Glomerular endothelial cell (primary cell): ENCODE results near the gene EPC1. TPM values are rescaled to one million over a fixed set of nuclear protein-coding genes. Genes with fewer than 3 reads are reported as not detected.
"Not testable (repeated sequence)": the region's sequence is repeated elsewhere in the genome, so short reads cannot be mapped to it uniquely, and the experiment has no call there.

Experiments used
- DNase-seq: peaks from one replicate; pipeline ENCODE4 v3.0.0-alpha.2; 2011; ENCODE audit warnings: low read depth, low spot score; ENCODE audit errors: extremely low read depth
- total RNA-seq: library from RNA; depleted of rRNA; stranded (reverse); fragments of >200 nt; gene quantifications from 2 replicates; pipeline ENCODE4 v1.2.3, GENCODE V29; 2015

EPC1 gene
- total RNA-seq, 1 donor from 2014 or later: 24.9 TPM

DNA sequence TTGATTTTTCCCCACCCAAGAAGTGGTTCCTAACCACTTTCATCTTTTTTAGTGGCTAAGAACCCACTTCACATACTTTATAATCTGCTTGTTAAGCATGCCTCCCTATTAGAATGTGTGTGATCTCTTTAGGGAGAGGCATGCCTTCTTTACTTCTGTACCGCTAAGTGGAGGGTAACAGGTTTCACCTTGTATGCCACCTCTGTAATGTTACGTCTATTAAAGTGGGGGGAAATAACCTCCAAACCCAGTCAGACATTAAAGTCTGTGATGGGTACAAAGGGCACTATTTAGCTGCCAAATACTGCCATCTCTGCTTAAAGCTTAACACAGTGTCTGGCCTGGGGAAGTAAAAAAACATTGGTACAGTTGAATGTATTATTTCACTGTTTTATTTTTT, 51.9 kb downstream of the EPC1 start:
- no peak for DNase-seq

DNA sequence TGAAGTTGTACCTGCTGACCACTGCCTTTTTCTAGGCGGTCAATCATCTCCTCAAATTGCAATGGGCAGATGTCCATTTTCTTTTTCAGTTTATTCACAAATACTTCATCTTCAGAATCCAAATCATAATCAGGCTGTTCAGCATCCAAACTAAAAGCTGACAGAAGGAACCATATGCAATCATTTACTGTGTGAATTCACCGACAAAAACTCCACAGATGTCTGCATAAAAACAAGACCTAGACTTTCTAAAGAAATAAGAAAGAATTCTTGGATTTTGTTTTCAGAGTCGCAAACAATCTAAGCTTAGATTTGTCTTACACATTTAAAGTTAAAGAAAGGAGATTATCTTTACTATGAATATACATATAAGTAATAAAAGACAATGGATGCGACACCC, 53.4 kb downstream of the EPC1 start:
- DNase-seq: no peak

DNA sequence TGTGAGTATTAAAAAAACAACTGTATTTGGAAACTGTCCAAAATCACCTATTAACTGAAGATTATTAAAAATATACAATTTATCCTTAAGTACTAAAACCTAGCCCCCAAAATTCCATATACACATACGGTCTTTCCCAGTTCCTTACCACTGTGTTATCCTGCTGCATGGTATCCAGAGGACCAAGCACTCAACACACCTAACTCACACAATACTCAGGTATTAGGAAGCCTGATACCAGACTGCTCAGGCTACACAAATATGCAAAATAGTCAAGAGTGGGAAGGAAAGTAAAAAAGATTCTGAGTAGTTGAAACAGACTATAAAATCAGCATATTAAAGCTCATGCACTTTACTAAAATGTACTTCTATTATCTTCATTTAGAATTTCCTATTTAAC, 67.2 kb downstream of the EPC1 start:
- no peak for DNase-seq

DNA sequence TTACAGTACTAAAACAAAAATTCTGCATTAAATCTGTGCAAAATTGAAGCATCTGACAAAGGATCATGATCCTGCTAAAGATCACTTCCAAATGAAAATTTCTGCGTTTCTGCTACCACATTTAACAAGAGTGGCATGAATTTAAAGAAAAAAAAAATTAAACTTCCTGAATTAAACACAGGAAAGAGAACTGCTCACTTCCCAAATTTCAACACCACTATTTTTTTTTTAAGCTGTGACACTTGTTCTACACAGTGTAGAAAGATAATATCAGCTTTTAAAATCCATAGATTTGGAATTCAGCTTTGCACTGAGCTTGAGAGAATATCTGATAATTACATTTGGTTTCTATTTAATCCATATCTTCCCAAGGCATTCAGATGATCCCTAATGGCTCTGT, 73.6 kb downstream of the EPC1 start:
- no peak for DNase-seq

DNA sequence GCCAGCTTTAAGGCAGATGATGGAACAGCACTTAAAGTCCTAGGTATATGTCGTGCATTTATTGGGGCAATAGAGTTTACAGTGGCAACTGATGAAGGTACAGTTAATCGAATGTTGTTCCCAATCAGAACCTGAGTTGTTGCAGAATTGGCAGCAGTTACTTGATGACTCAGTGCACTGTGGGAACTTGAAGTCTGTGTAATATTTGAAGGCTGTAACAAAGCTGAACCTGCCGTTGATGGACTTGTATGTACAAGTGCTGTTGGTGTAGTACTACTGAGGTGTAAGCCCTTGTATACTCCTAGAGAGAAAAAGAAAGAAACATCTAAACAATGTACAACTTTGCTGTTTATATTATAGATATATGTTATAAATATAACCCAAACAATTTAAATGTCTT, 75.3 kb downstream of the EPC1 start:
- DNase-seq: no peak

DNA sequence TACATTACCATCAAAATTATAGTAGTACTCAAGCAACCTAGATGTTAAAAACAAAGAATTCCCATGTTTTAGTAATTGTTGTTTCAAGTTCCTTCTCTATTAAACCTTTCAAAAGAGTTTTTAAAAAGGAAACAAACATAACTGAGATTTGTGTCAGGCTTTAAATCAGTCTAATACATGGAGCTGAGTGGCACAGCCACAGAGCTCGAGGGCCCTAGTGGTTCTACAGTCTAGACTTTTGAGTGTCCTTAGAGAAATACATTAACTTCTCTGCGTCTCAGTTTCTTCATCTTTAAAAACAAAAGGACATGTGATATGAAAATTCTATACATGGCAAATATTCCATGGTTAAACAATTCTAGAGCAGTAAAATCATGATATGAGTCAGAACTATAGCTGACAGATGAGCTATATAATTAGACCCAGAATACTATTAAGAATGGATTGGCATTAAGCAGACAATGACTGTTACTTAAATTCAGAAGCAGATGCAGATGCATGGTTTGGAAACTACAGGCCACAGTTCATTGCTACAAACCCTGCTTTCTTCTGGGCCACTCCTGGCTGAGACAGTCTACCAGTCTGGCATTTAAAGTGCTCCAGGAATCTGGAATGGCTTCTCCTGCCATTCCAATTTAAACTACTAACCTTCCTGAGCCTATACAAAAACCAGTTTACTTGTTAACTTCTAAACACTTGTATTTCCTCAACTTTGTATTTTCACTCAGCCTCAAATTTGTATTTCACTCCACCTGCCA, 77.4 kb downstream of the EPC1 start:
- no peak for DNase-seq

DNA sequence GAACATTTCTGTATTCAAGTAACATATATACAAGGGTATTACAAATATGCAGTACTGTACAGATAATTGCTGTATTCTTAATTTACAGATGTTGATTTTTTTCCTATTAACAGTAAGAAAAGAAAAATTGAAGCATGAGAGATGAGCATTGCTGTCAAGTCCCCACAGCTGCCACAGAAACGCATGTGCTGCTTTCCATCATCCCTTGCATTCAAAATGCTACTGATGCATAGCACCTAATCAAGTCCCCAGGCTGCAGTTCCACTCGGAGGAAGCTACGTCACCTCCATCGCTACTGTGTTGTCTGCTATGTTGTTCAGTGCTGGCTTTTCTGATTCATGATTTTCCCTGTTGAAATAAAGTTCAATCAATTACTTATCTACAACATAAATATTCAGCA, 78.2 kb downstream of the EPC1 start:
- DNase-seq: no peak

DNA sequence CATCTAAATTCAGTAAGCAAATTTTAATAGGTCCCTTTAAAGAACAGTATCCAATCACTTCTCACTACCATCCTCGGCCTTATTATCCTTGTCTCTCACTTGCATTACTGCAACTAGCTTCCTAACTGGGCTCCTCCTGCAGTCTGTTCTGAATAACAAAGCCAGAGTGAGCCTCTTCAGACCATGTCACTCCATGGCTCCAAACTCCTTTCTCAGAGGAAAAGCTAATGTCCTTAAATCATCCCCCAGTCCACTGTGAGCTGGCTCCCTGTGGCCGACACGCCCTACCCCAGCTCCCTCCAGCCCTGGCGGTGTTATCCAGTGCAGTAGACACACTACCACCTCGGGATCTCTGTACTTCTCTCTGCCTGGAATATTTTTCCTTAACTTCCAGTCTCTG, 80.0 kb downstream of the EPC1 start:
- no peak for DNase-seq

DNA sequence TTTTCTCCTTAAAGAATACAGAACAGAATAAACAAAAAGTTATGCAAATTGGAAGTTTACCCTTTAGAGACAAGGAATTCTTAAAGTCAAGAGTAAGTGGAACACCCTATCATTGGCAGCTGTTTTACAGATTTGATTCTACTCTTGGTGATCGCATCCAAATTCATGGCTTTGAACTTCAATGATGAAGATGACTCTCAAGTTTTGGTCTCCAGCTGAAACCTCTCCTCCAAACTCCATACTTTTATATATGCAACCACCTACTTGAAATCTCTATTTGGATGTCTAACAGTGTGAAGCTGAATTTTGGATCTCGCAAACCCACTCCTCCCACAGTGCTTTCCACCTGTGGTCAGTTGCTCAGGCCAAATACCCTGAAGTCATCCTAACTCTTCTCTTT, 80.4 kb downstream of the EPC1 start:
- DNase-seq: no peak

DNA sequence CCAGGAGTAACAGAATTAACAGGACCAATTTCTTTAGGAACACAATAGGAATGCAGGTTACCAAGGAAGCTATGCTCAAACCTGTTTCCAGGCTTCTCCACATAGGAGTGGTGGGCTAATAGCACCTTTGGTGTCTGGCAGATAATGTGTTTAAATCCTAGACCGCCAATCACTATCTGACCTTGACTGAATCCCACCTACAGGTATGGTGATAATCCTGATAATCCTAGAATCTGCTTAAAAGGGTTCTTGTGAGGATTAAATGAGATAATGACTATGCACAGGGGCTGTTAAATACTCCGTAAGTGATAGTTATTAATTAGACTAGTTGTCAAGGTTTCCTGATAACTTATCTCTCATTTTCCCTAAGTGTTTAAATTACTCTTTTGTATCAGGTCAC, 81.2 kb downstream of the EPC1 start:
- no peak for DNase-seq

DNA sequence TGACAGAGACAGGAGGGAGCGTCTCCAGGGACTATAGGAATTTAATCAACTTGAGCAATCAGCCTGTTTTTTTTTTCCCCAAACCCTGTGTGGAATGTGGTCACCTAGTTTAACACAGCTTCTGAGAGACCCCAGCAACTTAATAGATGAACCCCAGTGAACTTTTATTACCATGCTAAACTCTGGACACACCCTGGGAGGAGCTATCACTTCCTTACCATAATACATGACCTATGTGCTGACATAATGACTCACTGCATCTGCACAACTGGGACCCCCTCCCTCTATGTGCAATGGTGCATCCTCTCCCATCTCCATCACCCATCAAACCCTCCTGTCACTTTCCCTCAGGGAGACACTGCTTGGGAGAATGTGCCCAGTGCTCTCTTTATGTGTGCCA, 83.7 kb downstream of the EPC1 start:
- DNase-seq: no peak

DNA sequence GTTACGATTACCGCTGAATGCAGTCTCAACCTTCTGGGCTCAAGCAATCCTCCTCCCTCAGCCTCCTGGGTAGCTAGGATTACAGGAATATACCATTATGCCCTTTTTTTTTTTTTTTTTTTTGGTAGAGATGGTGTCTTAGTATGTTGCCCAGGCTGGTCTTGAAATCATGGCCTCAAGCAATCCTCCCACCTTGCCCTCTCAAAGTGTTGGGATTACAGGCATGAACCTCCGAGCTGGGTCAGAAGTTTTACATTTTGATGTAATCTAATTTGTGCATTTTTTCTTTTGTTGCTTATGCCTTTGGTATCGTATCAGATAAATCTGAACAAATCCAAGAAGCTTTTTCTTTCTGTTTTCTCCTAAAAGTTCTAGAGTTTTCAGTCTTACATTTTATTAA, 87.4 kb downstream of the EPC1 start:
- DNase-seq: no peak

DNA sequence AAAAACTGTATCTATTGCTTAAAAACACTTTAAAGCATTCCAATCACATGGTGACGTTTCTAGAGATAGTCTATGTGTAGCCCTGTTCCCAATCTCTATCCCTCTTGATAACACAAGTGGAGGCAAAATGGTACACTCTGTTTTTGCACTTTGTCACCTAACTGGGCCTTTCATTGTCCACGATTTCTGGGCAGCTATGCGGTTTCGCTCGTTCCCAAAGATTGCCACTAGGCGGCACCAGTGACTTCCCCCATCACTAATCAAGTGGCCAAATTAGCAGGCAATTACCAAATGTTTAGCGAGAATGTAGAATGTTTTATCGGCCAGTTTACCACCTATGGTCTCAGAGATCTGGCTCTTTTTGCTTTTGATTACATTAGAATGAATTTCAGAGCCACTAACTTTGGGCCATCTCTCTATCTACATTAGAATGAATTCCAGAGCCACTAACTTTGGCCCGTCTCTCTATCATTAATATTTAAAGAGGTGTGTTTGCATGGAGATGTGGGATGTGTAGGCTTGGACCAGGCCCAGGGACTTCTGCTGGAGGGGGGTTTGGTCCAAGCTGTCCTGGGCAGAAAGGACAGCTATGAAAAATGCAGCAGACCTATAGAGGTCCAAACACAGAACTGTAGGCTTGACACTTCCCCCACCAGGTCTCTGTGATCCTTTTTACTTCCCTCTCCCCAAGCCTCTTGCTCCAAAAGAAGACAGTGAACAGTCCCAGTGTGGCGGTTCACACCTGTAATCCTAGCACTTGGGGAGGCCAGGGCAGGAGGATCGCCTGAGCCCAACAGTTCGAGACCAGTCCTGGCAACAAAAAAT, 90.1 kb downstream of the EPC1 start:
- DNase-seq: peak; percentile 23

DNA sequence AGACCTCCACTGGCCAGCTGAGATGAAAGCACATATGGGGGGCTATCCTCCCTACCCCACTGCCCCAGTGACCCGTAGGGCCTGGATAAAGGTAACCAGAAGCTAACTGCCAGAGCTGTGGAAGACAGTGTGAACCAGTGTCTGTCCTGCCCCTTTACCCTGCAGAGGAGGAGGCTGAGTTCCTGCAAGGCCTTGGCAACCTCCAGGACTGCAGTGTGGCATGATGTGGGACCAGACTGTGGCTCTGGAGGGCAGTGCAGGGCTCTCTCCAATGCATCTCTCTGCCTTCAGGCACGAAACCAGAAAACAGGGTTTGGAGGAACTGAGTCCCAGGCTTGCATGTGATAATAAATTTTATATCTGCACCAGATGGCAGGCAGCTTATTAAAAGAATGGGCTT, 93.1 kb downstream of the EPC1 start:
- no peak for DNase-seq

DNA sequence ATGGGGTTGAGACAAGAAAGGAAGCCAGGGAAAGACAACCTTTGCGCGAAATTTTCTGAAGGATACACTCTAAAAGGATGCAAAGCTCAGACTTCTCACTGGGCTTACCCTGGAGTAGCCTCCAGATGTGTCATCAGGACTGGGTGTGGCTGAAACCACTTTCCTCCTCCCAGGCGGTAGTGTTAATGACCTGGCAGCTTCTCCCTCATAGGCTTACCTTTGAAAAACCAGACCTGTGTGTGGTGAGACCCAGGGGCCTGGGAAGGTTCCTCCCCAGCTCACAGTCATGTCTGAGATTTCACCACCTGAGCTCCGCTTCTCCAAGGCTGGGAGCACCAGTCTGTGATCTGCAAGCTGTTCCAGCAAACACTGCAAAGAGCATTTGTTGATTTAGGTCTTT, 93.7 kb downstream of the EPC1 start:
- no peak for DNase-seq

DNA sequence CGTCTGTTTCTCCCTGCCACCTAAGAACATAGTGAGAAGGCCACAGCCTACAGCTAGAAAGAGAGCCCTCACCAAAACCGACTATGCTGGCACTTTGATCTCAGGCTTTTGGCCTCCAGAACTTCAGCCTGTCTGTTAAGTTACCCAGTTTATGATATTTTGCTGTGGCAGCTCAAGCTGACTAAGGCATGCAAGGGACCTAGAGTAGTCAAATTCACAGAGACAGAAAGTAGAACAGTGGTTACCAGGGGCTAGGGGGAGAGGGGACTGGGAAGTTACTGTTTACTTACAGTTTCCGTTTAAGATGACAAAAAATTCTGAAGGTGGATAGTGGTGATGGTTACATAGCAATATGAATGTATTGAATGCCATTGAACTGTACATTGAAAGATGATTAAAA, 96.5 kb downstream of the EPC1 start:
- DNase-seq: not testable (repeated sequence)

DNA sequence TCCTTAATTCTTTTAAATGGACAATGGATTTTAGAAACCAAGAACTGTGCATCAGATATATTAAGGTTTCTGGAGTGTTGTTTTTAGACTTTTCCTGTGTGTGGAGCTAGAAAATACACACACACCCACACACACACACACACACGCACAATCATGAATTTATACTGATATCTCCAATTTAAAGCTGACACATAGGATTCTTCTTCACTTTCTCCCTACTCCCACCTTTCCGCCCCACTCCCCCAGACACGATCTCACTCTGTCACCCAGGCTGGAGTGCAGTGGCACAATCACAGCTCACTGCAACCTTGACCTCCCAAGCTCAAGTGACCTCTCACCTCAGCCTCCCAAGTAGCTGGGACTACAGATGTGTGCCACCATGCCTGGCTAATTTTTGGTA, 100.3 kb downstream of the EPC1 start:
- DNase-seq: no peak

DNA sequence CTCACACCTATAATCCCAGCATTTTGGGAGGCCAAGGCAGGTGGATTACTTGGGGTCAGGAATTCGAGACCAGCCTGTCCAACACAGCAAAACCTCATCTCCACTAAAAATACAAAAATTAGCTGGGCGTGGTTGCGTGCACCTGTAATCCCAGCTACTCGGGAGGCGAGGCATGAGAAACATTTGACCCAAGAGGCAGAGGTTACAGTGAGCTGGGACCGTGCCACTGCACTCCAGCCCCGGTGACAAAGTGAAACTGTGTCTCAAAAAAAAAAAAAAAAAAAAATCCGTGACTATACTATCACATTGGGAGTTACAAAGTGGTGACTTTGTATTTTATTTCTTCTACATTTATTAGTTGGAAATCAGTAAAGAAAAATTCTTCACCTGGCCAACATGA, 101.2 kb downstream of the EPC1 start:
- no peak for DNase-seq

DNA sequence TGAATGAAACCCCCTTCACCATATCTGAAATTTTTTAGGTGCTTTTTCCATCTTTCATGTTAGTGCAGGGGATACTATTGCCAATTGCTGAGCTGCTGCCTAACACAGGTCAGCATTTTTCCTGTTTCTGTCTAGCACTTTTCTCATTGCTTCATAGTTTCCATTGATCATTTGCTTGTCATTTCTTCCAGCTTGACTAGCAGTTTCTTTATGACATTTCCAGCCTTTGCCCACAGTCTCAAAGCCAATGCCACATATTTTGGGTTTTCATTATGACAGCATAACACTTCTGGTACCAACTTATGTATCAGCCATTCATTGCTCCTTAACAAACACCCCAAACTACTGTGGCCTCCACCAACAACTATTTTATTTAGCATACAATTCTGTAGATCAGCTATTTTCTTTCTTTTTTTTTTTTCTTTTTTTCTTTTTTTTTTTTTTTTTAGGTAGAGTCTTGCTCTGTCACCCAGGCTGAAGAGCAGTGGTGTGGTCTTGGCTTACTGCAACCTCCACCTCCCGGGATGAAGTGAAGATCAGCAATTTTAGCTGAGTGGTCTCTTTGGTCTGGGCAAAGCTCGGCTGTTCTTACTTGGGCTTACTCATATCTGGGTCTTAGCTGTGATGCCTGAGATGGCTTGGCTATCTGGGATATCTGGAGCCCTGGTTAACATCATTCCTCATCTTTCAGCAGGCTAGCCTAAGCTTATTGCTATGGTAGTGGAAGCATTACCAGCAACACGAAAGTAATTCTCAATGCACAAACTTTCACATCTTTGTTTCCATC, 102.3 kb downstream of the EPC1 start:
- DNase-seq: no peak

DNA sequence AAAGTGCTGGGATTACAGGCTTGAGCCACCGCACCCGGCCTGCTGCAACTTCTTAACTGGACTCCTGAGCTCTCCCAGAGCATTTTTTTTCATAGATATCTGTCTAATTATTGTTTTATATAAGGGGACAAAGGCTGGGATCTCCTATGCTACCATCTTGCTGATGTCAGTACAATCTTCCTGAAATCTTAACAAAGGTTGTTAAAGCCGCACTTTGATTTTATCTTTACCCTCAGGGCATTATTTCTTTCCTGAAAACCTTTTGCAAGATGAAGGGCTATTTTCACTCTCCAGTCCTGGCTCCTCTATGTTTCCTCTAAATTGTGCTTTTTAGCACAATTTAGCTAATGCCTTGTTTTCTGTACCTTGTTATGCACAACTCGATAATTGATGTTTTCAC, 102.9 kb downstream of the EPC1 start:
- DNase-seq: no peak

DNA sequence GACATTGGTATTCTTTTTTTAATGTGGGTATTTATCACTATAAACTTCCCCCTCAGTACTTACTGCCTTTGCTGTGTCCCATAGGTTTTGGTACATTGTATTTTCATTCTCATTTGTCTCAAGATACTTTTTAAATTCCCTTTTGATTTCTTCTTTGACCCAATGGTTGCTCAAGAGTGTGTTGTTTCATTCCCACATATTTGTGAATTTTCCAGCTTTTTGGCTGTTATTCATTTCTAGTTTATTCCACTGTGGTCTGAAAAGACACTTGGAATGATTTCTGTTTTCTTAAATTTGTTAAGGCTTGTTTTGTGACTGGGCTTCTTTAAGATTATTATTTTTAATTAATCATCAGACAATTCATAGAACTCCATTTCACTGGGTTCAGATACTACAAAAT, 105.0 kb downstream of the EPC1 start:
- no peak for DNase-seq

DNA sequence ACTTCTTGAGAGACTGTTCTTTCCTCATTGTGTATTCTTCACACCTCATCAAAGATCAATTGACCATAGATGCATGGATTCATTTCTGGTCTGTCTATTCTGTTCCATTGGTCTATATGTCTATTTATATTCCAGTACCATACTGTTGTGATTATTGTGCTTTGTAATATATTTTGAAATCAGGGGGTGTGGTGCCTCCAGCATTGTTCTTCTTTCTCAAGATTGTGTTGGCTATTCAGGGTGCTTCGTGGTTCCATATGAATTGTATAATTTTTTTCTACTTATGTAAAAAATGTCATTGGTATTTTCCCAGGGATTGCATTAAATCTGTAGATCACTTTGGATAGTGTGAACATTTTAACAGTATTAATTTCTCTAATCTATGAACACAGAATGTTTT, 106.5 kb downstream of the EPC1 start:
- DNase-seq: no peak
